Measurements from ENCODE around the gene CABP7. TPM values are rescaled to one million over a fixed set of nuclear protein-coding genes. Genes with fewer than 3 reads are reported as not detected.

CABP7 gene
- total and polyA plus RNA-seq, 2 of the 8 experiments (the other 6 are each of a cell fraction or from before 2014, with no cell fraction given): 0.20 to 0.36 TPM

GRCh38 chr22:29713156-29713727 lies 6.6 kb upstream of the CABP7 start:
- Histone ChIP-seq H4K5ac (ENCODE audit: insufficient read length, low read depth, low read length) (no peak overlapping the region), H3K27me3 (replicated peaks in 1 of 4; ENCODE audit: control insufficient read depth in 3 of 4, extremely low read depth in 1 of 4, insufficient read depth in 3 of 4, low read length in 3 of 4) (peaks cover 0 to 2% (median 0%) of the 10 kb centered on the region in 4 experiments; a peak in 2 of 7 replicates), H3K4me1 (replicated peaks in 1 of 4; ENCODE audit: control insufficient read depth in 3 of 4, insufficient read depth in 4 of 4, low read length in 3 of 4) (no peaks in the 10 kb centered on the region), H2BK20ac (ENCODE audit: low read length) (no peak overlapping the region), H3K4me3 (ENCODE audit: extremely low read depth in 1 of 4, insufficient read depth in 2 of 4, low read depth in 3 of 4, low read length in 4 of 4) (no peak overlapping the region), H3K9ac (replicated peaks in 1 of 4; ENCODE audit: extremely low read depth in 1 of 4, low read depth in 3 of 4, low read length in 3 of 4) (no peak overlapping the region), H3K27ac (ENCODE audit: low read depth, low read length) (no peak overlapping the region), H2BK120ac (replicated peaks; ENCODE audit: low read depth, low read length) (no peak overlapping the region), H3K79me1 (ENCODE audit: low read depth, low read length) (no peaks in the 10 kb centered on the region; the same call in 1 of the 2 replicates), H4K91ac (replicated peaks; ENCODE audit: insufficient read length, low read length) (no peak overlapping the region), H2BK12ac (ENCODE audit: low read depth, low read length) (no peak overlapping the region), H3K4ac (replicated peaks; ENCODE audit: insufficient read length, low read depth, low read length) (no peak overlapping the region), H3K18ac (ENCODE audit: extremely low read depth, low read length) (no peak overlapping the region), H3K9me3 (ENCODE audit: insufficient read depth in 2 of 2, low read depth in 1 of 2, low read length in 1 of 2) (no peaks in the 10 kb centered on the region), H3K23me2 (ENCODE audit: low read depth, low read length) (no peaks in the 10 kb centered on the region), H3K56ac (replicated peaks; ENCODE audit: insufficient read length, low read depth, low read length) (no peak overlapping the region), H3K23ac (ENCODE audit: insufficient read length) (no peak overlapping the region), H2BK5ac (ENCODE audit: low read depth, low read length) (no peak overlapping the region), H2AK5ac (ENCODE audit: low read depth, low read length) (no peak overlapping the region), H4K8ac (ENCODE audit: extremely low read depth, insufficient read depth, low read length) (no peak overlapping the region), H3K36me3 (ENCODE audit: control insufficient read depth in 2 of 4, insufficient read depth in 4 of 4, low read length in 3 of 4) (no peaks in the 10 kb centered on the region), H4K20me1 (replicated peaks in 1 of 2; ENCODE audit: control insufficient read depth in 1 of 2, insufficient read depth in 2 of 2, low read length in 2 of 2) (peaks cover 0 to 4% of the 10 kb centered on the region in 2 experiments), H3K79me2 (ENCODE audit: control insufficient read depth in 1 of 2, insufficient read depth in 2 of 2, low read length in 2 of 2) (no peaks in the 10 kb centered on the region), H2BK15ac (ENCODE audit: low read length) (no peak overlapping the region), H3K14ac (ENCODE audit: insufficient read length) (no peak overlapping the region), H2AFZ (ENCODE audit: low read length) (no peak overlapping the region), H3K4me2 (ENCODE audit: insufficient read depth in 1 of 2, low read depth in 2 of 2, low read length in 2 of 2) (no peak overlapping the region)
- ChIA-PET POLR2A (ENCODE audit: partially characterized antibody) (no interaction called here), CTCF (ENCODE audit: partially characterized antibody) (interaction anchor here (0.6 to 3.0 kb wide), 4 partner anchors 88 to 628 kb away, joined by 3 to 13 read pairs (median 3); no protein-coding TSS in a partner anchor)
- 84% methylated on average over 8 of the region's 8 CpGs; no CpG with 5 or more reads in 1 of the 2 experiments for WGBS, 2 experiments (ENCODE audit: extremely low coverage in 1 of 2, insufficient coverage in 1 of 2, insufficient read length in 1 of 2, insufficient replicate concordance in 2 of 2, low coverage in 1 of 2, low lambda C conversion rate in 2 of 2, missing lambda C conversion rate in 1 of 2)
- FAIRE-seq (no peak), DNase-seq (ENCODE audit: low read depth in 1 of 2, low spot score in 2 of 2) (no peak)
- TF ChIP-seq SP2 (IDR thresholded peaks at IDR 0.05; ENCODE audit: low read length) (no peak), SUZ12 (IDR thresholded peaks at IDR 0.05; ENCODE audit: low read length) (no peak), NRF1 (IDR thresholded peaks at IDR 0.05; ENCODE audit: low read depth, low read length) (no peak), NANOG (IDR thresholded peaks at IDR 0.05; ENCODE audit: insufficient read depth, low read depth, low read length, poor library complexity, severe bottlenecking) (no peak), TAF1 (IDR thresholded peaks at IDR 0.05; ENCODE audit: low read depth, low read length) (no peak), HDAC6 (IDR thresholded peaks at IDR 0.05; ENCODE audit: low read depth, low read length) (no peak), SIX5 (IDR thresholded peaks at IDR 0.05; ENCODE audit: low read depth, low read length) (no peak), RBBP5 (IDR thresholded peaks at IDR 0.05; ENCODE audit: borderline replicate concordance, low read depth, low read length) (no peak), MAX (IDR thresholded peaks at IDR 0.05) (no peak), RFX5 (IDR thresholded peaks at IDR 0.05; ENCODE audit: borderline replicate concordance, low read depth, low read length) (no peak), GABPA (IDR thresholded peaks at IDR 0.05; ENCODE audit: borderline replicate concordance, insufficient read depth, low read length) (no peak), GTF2F1 (IDR thresholded peaks at IDR 0.05; ENCODE audit: borderline replicate concordance, low read depth, low read length) (no peak)
- TF ChIP-seq, protein P1, sequence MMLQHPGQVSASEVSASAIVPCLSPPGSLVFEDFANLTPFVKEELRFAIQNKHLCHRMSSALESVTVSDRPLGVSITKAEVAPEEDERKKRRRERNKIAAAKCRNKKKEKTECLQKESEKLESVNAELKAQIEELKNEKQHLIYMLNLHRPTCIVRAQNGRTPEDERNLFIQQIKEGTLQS (IDR thresholded peaks at IDR 0.05; ENCODE audit: insufficient read depth, low read depth, low read length): no peak

All from H1 (cell line).